GM20000 (cell line): ENCODE results near the gene RMND1.
"Not testable (repeated sequence)": the region's sequence is repeated elsewhere in the genome, so short reads cannot be mapped to it uniquely, and the experiment has no call there.

Experiments used
- DNase-seq: peaks from one replicate; pipeline ENCODE4 v3.0.0; 2012; ENCODE audit warnings: low spot score
- CTCF ChIP-seq: IDR thresholded peaks from 2 replicates; pipeline ENCODE4 v1.5.1; 2012; ENCODE audit warnings: mild to moderate bottlenecking, control low read depth; ENCODE audit errors: extremely low read depth, missing control alignments

The RMND1 gene

GRCh38 chr6:151451417-151451949 is 443 bp downstream of the RMND1 start:
- TF ChIP-seq CTCF, result no peak
- DNase-seq, result no peak

- DNase-seq, result not testable (repeated sequence)
These were observed 998 bp downstream of the RMND1 start for GRCh38 chr6:151450928-151451327.

GRCh38 chr6:151448623-151449022 is 3.3 kb downstream of the RMND1 start:
- no peak for TF ChIP-seq CTCF
- DNase-seq, result no peak

- TF ChIP-seq CTCF, result no peak
- no peak for DNase-seq
These were observed 4.7 kb downstream of the RMND1 start for GRCh38 chr6:151447237-151447636.

- no peak for TF ChIP-seq CTCF
These were observed 6.4 kb downstream of the RMND1 start for GRCh38 chr6:151445482-151445881.

GRCh38 chr6:151443911-151444621 is 7.9 kb downstream of the RMND1 start:
- TF ChIP-seq CTCF, result no peak
- no peak for DNase-seq

More at GRCh38 chr6:151445482-151445881, 6.4 kb downstream of the RMND1 start:
- no peak for DNase-seq

- TF ChIP-seq CTCF, result no peak
- no peak for DNase-seq
These were observed 8.5 kb downstream of the RMND1 start for GRCh38 chr6:151443454-151443853.

GRCh38 chr6:151442371-151442770 is 9.6 kb downstream of the RMND1 start:
- no peak for TF ChIP-seq CTCF
- no peak for DNase-seq
